Fibroblast of skin of scalp (primary cell): ENCODE results near the gene PITPNB.

Source experiments
- DNase-seq: peaks from one replicate; pipeline ENCODE4 v3.0.0-alpha.2; 2013

PITPNB gene

DNA sequence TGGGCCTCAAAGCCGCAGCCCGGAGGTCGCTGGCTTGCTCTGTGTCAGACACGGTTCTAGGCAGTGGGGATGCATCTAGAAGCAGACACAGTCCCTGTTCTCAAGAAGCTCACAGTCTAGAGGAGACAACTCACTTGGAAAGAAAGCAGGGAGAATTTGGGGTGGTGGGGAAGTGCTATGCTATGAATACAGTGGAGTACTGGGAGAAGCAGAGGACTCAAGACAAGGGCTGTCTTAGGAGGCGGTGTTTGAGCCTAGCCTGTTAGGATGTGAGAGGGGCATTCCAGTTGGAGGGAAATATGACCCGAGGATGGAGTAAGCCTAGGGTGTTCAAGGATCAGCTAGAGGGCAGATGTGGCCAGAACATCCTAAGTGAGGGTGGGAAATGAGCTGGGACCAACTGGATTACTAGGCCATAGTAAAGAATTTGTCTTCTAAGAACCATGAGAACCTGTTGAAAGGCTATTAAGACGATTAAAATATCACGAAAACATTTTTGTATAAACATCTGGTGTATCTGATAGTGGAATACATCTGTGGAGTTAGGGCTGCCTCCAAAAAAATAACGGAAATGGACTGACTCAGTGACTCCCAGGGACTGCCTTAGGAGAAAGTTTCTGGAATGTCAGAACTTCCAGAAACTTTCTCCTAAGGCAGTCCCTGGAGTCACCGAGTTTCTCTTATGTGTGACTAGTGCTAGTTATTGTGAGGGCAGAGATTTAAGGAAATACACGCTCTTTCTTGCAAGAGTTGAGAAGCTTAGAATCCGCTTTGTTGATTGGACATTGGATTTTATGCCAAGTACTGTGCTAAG lies 1.1 kb upstream of the PITPNB start:
- peak; percentile 85 for DNase-seq

DNA sequence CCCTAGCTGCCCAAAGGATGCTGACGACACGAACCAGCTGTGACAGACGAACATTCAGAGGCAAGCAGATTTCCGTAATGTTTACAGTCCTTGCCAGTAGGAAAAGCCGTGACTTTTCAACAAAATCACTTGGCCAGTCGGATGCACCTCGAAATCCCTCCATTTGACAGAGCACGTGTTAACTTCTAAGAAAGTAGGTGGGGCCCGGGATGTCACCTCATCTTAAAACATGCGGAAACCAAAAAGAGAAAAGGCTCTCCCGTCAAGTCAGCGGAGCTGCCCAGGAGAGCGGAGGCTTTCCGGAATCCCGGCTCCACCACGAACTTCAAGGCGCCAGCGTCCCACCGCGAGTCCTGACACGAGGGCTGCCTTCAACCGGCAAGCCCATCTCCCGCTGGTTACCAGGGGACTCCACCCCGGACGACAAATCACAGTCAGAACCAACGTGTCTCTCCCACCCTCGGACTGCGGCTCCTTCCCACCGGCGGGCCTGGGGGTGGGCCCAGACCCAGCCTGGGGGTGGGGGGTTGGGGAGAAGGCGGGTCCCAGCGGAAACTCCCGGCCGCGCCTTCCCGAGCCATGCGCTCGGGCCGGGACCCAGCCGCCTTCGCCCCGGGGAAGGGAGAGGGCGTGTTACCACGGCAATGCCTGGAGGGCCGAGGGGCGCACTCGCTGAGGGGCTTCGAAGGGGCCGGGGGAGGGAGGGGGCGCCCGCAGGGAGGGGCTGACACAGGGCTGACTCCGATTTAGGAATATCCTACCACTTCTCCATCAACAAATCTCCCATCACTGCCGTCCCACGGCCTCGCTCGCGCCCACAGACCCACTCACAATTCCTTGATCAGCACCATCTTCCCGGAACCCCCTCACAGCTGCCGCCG lies 475 bp downstream of the PITPNB start:
- peak; percentile 61 for DNase-seq

DNA sequence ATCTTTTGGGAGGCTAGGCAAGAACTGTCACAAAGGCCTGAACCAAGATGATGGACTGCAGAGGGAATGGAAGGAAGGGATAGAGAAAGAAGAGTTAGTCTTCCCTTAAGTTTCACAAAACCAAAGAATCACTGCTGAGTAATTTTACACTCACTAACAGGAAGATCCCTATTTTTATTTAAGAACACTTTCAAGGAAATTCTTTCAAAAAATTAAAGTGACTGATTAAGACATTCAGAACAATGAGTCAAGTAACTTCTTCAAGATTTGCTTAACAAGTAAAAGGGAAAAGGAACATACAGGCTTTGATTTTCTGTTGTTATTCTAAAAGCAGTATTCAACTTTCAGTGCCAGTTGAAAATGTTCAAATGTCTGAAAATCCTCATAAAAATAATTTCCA lies 3.1 kb downstream of the PITPNB start:
- DNase-seq: no peak

DNA sequence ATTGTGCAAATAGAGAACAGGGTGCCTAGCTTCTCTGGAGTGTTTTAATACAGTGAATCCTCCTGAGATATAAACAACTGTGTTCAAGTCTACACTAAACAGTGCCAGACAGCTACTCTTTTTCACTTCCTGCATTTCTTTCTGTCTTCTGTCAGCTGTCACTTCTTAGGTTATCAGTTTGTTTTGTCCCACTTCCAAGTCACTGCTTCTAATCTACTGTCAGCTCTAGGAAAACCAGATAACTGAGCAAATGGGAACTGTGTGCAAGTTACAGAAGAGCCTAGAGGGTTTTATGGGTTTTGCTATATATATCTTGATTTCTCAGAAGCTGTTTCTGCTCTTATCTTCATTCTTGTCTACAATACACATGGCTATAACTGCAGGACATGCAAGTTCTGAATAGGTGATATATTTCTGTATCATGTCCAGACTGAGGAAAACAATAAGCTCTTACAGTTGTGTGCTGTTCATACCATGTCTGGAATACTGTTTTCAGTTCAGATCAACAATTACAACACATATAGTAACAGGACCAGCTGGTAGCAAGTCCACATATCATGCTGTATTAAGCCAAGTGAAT lies 5.8 kb downstream of the PITPNB start:
- no peak for DNase-seq

DNA sequence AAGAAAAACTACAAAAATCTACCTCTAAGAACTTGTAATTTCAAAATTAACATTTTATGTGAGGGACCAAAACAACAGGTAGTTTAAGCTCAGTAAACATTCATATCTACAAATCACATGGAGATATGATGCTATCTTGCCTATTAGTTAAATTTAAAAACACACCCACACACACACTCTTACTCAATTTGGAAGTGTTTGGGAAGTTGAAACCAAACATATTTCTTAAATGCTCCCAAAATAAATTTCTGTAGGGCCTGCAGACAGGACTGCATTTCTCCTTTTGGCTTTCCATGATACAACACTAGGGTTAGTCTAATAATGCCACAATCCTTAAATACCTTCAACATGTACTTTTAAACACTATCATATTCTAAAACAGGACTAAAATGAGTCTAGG lies 7.0 kb downstream of the PITPNB start:
- no peak for DNase-seq

DNA sequence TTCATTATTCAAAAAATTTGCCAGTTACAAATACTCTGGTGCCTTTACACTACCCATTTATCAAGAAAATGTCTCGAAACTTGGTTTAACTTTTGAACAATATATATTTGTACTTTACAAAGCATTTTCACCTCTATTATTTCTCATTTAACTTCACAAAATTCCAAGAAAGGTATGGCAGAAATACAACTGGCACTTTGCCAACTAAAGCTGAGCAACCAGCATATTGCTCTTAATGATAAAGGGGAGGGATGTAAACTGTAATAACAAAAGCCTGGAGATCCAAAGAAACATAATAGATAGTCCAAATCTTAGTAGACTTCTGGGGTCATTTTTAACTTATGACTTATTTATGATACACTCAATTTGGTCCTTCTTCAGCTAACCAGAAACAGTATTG lies 7.7 kb downstream of the PITPNB start:
- no peak for DNase-seq

DNA sequence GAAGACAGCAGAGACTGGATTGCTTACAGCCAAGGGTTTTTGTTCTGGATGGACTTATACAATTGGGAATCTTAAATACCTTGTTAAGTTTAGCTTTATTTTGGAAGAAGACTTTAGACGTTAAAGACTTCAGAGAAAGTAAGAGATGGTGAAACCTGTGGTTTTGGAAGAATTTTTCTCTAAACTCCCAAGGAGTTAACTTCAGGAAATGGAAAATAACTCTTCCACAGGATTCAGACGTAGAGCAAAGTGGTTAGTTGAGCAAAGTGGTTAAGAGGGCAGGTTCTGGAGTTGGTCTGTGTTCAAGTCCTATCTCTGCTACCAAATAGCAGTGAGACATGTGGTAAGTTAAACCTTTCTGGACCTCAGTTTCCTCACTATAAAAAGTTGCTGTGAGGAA lies 12.8 kb downstream of the PITPNB start:
- peak; percentile 15 for DNase-seq

DNA sequence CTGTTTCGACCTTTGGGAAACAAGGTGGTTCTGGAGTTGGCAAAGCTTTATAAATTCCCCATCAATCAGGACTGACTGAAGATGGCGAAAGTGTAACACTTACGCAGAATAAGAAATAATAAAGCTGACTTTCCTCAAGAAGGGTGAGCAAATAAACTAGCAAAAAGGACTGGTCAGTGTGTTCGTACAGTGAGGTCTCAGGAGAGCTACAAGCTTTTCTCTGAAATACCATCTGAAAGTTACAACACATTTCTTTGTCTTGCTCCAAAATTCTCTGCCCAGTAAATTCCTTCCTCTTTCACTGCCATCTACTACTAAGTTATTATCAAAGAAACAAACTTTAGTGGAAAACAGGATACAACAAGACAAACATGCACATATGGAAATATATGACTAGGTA lies 13.4 kb downstream of the PITPNB start:
- no peak for DNase-seq

DNA sequence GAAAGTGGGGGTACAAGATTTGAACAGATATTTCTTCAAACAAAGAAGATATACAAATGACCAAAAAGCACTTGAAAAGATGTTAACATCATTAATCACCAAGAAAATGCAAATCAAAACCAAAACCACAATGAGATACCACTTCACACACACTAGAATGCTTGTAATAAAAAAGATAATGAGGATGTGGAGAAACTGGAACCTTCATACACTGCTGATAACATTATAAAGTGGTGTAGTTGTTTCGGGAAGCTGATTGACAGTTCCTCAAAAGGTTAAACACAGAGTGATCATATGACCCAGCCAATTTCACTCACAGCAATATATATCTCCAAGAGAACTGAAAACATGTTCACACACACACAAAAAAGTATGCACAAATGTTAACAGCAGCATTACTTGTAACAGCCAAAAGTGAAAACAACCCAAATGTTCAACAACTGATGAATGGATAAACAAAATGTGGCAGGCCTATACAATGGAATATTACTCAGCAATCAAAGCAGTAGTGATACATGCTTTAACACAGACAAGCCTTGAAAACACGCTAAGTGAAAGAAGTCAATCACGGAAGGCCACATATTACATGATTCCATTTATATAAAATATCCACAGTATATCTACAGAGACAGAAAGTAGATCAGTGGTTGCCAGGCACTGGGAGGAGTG lies 15.1 kb downstream of the PITPNB start:
- DNase-seq: no peak

DNA sequence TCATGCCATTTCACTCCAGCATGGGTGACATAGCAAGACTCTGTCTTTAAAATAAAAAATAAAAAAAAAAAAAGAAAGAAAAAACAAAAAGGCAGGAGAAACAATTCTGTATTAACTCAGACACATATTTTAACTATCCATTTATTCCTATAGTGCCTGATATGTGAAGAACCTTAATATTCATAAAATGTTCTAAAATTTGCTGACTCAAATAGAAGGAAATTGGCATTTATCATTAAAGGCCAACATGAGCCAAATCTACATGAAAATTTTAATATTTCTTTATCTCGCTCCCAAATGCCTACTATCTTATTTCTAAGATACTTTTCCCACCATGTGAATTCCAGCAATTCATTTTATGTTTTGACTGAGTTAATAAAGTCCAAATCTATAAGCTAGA lies 18.9 kb downstream of the PITPNB start:
- DNase-seq: no peak

DNA sequence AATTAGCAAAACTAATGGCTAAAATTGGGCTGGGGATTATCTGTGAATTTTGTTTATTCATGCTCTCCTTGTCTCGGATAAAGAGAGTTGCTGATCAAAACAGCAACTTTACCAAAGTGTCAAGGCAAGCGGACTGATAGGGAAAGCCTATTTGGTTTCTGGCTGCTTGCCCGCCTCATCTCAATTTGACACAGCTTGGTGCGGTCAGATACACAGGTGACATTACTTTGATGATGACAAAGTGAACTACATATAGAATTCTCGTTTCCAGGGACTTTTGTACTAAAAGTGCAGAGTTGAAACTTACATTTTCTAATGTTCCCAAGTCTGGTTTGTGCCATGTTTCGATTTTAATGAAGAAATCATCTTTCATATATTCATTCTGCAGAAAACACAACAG lies 22.8 kb downstream of the PITPNB start:
- DNase-seq: no peak

DNA sequence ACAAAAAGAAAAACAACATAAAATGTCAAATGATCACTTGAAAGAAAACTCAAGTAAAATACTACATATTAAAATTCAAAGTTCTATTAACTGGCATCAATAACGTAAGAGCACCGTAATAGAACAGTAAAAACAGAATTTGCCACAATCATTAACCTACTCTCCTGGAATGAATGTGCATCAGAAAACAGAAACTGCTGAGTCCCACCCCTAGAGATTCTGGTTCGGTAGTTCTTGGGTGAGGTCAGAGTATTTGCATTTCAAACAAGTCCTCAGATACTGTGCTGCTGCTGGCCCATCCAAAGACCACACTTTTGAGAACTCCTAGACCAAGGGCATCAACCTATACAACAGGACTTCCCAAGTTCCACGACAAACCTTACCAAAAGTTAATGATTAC lies 23.5 kb downstream of the PITPNB start:
- no peak for DNase-seq

DNA sequence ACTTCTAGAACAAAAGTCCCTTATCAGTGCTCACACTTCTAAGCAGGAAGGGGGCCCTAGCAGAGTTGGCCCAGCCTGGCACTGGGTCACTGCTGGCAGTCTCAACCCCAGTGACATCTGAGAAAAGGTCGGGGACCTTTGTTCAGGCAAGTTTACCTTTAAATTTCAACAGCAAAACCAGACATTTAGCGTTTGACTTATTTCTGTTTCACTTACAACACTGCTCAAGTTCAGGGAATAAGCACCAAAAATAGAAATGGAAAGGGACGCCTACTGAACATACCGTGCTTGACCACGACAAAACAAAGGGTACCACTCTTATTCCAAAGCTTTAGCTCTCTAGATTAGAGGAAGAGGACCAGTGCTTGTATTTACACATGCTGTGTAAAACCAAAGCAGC lies 26.2 kb downstream of the PITPNB start:
- DNase-seq: no peak

DNA sequence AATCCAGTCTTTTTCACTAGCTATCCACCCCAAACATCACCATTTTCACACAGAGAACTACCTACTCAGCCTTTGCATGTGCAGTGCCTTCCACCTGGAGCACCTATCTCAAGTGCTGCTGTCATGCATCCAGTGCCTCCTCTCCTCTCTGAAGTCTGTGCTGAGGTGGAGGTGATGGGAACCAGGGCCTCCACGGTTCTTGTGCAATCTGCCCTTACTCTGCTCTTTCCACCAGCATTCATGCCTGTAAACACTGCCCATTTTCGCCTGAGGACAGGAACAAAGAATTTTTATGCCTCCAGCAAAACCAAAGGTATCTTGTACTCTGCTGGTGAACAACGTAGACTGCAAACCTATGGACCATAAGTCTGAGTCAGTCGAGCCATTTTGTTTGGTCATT lies 27.0 kb downstream of the PITPNB start:
- DNase-seq: no peak

DNA sequence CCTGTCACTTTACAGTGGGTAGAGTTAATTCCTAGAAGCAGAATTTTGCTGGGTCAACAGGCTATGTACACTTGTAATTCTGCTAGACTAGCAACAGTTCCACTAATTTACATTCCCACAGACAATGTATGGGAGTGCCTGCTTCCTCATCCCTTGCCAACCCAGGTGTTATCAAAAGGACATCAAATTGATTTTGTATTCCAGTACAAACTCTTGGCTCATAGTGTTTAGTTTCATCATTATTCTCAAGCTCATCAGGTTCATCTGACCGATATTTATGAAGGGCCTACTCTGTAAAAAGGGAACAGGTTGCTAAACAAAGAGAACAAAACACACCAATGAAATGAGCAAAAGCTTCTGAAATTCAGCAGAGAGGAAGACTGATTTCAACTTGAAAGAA lies 30.7 kb downstream of the PITPNB start:
- no peak for DNase-seq

DNA sequence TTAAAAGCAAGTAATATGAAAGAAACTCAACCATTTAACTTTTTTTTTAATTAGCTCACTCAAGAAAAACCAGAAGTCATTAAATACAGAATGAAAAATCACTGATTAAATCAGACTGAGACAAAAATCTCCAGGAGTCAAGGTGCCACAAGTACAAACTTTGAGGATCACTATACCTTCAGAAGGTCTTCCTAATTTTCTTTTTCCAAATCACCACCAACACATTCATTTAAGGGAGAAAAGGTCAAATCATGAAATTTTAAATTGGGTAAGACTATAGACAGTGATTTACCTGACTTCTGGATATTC lies 32.3 kb downstream of the PITPNB start:
- DNase-seq: no peak

DNA sequence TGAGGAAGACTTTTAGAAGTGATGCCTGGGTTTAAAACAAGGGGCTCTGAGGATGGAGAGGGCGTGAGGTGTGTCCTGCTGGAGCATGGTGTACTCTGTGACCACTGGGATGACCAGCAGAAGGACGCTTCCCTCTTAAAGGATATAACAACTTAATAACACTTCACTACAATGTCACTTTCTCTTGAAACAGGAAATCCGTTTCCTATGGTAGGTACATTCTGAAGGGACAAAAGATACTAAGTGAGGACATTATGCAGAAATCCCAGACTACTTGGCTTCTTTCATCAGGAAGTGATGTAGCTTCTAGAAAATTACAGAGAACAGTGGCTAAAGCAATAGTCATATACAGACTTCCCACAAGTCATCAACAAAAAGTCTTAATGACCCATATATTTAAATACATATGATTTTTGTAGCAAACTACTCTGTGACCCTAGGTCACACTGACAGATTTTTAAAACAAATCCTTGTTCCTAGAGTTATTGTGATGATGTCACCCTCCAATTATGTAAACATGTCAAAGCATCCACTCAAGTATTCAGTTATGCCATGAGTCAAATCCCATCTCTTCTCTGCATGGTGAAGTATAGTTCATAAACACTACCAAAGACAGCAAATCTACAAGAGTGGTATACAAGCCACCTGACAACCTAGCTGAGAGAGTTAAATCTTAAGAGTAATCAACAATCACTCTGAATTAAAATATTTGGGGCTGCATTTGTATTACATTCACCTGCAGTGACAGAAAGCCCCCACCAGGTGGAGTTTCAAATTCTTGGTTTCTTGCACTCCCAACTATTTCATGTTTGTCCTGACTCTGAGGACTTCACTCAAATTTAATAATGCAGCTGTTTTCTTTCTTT lies 32.8 kb downstream of the PITPNB start:
- DNase-seq: peak; percentile 90

DNA sequence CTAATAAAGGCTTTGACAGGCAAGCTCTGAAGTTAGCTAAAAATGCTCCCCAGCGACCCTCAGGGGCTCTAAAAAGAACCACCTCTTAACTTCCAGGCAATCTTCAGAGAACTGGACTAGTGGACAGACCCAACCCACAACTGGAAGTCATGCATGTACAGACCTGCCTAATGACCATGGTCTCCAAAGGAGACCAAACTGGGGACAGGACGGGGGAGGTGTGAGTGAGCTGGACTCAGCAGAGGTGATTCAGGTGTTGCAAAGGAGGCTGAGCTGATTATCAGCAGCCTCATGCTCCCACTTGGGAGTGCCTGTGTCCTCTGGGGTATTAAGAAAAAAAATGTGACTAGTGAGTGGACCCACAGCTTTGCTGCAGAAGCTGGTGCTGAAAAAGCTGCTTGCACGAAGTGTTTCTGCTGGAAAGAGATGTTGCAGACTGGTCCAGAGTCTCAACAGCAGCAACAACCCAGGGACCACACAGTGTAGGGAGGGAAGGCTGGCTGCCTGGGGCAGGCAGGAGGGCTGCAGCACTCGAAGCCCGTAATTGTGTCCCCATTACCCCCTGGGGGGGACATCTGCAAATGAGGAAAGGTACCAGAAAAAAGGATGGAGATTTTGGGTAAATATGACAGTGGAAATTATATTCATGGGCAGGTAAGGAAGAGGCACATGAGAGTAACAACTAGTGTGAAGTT lies 35.3 kb downstream of the PITPNB start:
- DNase-seq: no peak

DNA sequence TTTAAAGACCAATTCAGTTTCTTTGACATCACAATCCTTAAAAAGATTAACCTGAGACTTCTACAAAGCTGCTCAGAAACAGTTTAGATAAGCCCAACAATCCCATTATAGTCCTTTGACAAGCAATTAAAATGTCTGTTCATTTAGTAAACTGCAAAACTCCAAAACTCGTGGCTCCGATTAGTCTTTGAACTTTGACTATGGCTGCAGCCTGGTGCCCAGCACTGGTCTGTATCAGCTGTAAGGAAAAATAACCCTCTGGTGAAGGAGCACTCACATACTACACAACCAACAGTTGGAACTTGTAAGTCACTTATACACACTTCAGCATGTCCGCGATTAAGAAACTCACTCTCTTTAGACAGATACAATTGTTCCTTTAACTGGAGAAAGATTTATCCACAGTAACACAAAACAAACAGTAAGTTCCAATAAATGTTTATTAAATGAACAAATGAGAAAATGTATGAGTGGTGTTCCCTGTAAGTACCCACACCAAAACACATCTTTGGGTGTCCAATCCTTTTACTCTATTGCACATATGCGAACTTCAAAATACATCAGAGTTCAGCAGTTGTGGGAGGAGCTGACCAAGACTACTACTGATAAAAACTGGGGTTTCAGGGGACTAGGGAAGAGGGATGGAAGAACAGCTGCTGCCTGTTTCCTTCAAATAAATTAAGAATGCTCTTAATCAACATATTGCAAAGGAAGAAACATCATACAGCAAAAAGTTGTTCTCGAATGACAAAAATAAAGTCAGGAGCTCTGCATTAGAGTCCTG lies 36.4 kb downstream of the PITPNB start:
- no peak for DNase-seq

DNA sequence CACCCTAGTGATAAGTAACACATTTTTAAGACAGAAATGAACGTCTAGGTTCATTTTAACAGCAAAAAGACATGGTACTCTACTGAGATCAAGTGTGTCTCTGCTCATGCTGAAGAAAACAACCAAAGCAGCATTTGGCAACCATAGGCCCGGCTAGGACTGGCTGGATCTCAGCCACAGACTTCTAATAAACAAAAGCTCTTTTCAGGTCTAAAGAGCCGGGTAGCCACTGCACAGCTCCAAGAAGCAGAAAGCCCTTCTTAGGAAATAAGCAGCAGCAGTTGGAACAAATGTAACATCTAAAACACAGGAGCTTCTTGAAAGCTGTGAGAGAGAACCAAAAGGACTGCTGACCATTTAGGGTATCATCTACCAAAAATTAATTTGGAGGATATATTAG lies 37.6 kb downstream of the PITPNB start:
- no peak for DNase-seq
